HFFc6 (cell line): ENCODE data around the gene DPH2. TPM values are rescaled to one million over a fixed set of nuclear protein-coding genes. Genes with fewer than 3 reads are reported as not detected.

ENCODE experiments used
- DNase-seq: peaks from one replicate; pipeline ENCODE4 v3.0.0-alpha.2; 2018
- H3K27ac Mint-ChIP-seq: 2 replicates; pipeline ENCODE4 v1.8.0; 2020; ENCODE audit warnings: mild to moderate bottlenecking, mixed read lengths
- H3K27me3 Mint-ChIP-seq: 2 replicates; pipeline ENCODE4 v1.8.0; 2021; ENCODE audit warnings: mild to moderate bottlenecking, moderate library complexity, mixed read lengths; ENCODE audit not compliant: insufficient read depth
- H3K36me3 Mint-ChIP-seq: 2 replicates; pipeline ENCODE4 v1.8.0; 2021; ENCODE audit warnings: low read depth, mixed read lengths
- H3K4me1 Mint-ChIP-seq: 2 replicates; pipeline ENCODE4 v1.8.0; 2020; ENCODE audit warnings: low read depth, mixed read lengths
- H3K4me3 Mint-ChIP-seq: 2 replicates; pipeline ENCODE4 v1.8.0; 2020; ENCODE audit warnings: mild to moderate bottlenecking, moderate library complexity, mixed read lengths
- H3K9me3 Mint-ChIP-seq: 2 replicates; pipeline ENCODE4 v1.8.0; 2020; ENCODE audit warnings: mild to moderate bottlenecking, mixed read lengths
- CTCF ChIP-seq: fragments of 200-600 bp; sonication (generic); IDR thresholded peaks from 2 replicates; pipeline ENCODE4 v1.5.0; 2021; ENCODE audit warnings: antibody characterized with exemption, mild to moderate bottlenecking
- total RNA-seq, 6 experiments: library from RNA; stranded (reverse); fragmentation: NEBNext Ultra II Directional; extraction: Animal tissue kit (Norgen Biotek cat#: 25700); gene quantifications; 2 replicates in 1 of 6; 3 replicates in 5 of 6; pipeline ENCODE4 v1.2.3, GENCODE V29; 2021

DPH2 gene
- total RNA-seq, 6 experiments from 2014 or later = 19.1 to 22.7 (median 20.8) TPM

- H3K4me3 Mint-ChIP-seq = no peak overlapping the region
- H3K36me3 Mint-ChIP-seq = no peaks in the 10 kb centered on the region; the same call in 1 of the 2 replicates
- TF ChIP-seq CTCF = no peak
- peaks cover 4% of the 10 kb centered on the region for H3K4me1 Mint-ChIP-seq
- no peak for DNase-seq
- H3K9me3 Mint-ChIP-seq = no peaks in the 10 kb centered on the region
- no peak overlapping the region for H3K27ac Mint-ChIP-seq
- H3K27me3 Mint-ChIP-seq = peaks cover 2% of the 10 kb centered on the region; the same call in 1 of the 2 replicates
Measured at GRCh38 chr1:44019466-44019948, 49.7 kb downstream of the DPH2 start.

- Mint-ChIP-seq H3K4me1 (peaks cover 12% of the 10 kb centered on the region), H3K36me3 (no peaks in the 10 kb centered on the region; the same call in 1 of the 2 replicates), H3K9me3 (no peaks in the 10 kb centered on the region), H3K27ac (no peak overlapping the region), H3K27me3 (peaks cover 2% of the 10 kb centered on the region; the same call in 1 of the 2 replicates), H3K4me3 (no peak overlapping the region)
- no peak for TF ChIP-seq CTCF
- DNase-seq = no peak
Measured at GRCh38 chr1:44020464-44020863, 50.7 kb downstream of the DPH2 start.

- no peak for DNase-seq
- H3K4me1 Mint-ChIP-seq = peaks cover 12% of the 10 kb centered on the region
Measured at GRCh38 chr1:44021156-44021555, 51.3 kb downstream of the DPH2 start.

GRCh38 chr1:44021581-44022321 is 51.9 kb downstream of the DPH2 start:
- no peaks in the 10 kb centered on the region; the same call in 1 of the 2 replicates for H3K36me3 Mint-ChIP-seq
- no peak for DNase-seq
- H3K27me3 Mint-ChIP-seq = peaks cover 2% of the 10 kb centered on the region; the same call in 1 of the 2 replicates
- TF ChIP-seq CTCF = peak; percentile 24
- no peaks in the 10 kb centered on the region for H3K9me3 Mint-ChIP-seq
- H3K4me3 Mint-ChIP-seq = no peak overlapping the region
- H3K4me1 Mint-ChIP-seq = peaks cover 12% of the 10 kb centered on the region
- no peak overlapping the region for H3K27ac Mint-ChIP-seq

More at GRCh38 chr1:44021156-44021555, 51.3 kb downstream of the DPH2 start:
- TF ChIP-seq CTCF = no peak
- H3K27me3 Mint-ChIP-seq = peaks cover 2% of the 10 kb centered on the region; the same call in 1 of the 2 replicates
- H3K27ac Mint-ChIP-seq = no peak overlapping the region
- no peaks in the 10 kb centered on the region; the same call in 1 of the 2 replicates for H3K36me3 Mint-ChIP-seq
- H3K9me3 Mint-ChIP-seq = no peaks in the 10 kb centered on the region
- no peak overlapping the region for H3K4me3 Mint-ChIP-seq

Other genes with a start within 250 kb of the DPH2 start
- under 1 TPM; 0.14 to 0.61 (median 0.37) TPM for gene ARTN, start 36.2 kb upstream of the DPH2 start, total RNA-seq
- gene IPO13, start 23.1 kb upstream of the DPH2 start, total RNA-seq = 10 to 100 TPM; 24.0 to 27.8 (median 25.0) TPM
- 100 to 1,000 TPM; 145 to 191 (median 155) TPM for gene ATP6V0B, start 5.0 kb downstream of the DPH2 start, total RNA-seq
- 100 to 1,000 TPM in 2 of 6 experiments, 10 to 100 TPM in 4; 87.8 to 107 (median 98.8) TPM for gene B4GALT2, start 9.2 kb downstream of the DPH2 start, total RNA-seq
- gene CCDC24, start 21.6 kb downstream of the DPH2 start, total RNA-seq = 1 to 10 TPM; 5.6 to 7.7 (median 6.5) TPM
- gene SLC6A9, start 61.5 kb downstream of the DPH2 start, total RNA-seq = 10 to 100 TPM in 2 of 6 experiments, 1 to 10 TPM in 4; 8.3 to 11.0 (median 9.3) TPM
- gene KLF17, start 148.8 kb downstream of the DPH2 start, total RNA-seq = under 1 TPM in 2 of 6 experiments, not detected in 4; 0.06 to 0.07 TPM
- not detected for gene KLF18, start 171.6 kb downstream of the DPH2 start, total RNA-seq
- 10 to 100 TPM; 25.7 to 34.6 (median 30.1) TPM for gene DMAP1, start 243.5 kb downstream of the DPH2 start, total RNA-seq